Occipital lobe (tissue), 2 donors: ENCODE data around the gene PLK2. TPM values are rescaled to one million over a fixed set of nuclear protein-coding genes. Genes with fewer than 3 reads are reported as not detected.

ENCODE experiments used
- DNase-seq: peaks from one replicate; lab custom pipeline; 2025; lab: John Stamatoyannopoulos, UW
- total RNA-seq: library from RNA; depleted of rRNA; stranded (reverse); fragments of >200 nt; gene quantifications from one replicate; pipeline ENCODE4 v1.2.3, GENCODE V29; 2014

PLK2 gene
- total RNA-seq, 1 donor from 2014 or later = 448 TPM

- no peak for DNase-seq
Observed at GRCh38 chr5:58481066-58481676, 21.3 kb upstream of the PLK2 start.

GRCh38 chr5:58477760-58478376 lies 18.0 kb upstream of the PLK2 start:
- no peak for DNase-seq

GRCh38 chr5:58475404-58475803 lies 15.5 kb upstream of the PLK2 start:
- no peak for DNase-seq

- no peak for DNase-seq
Observed at GRCh38 chr5:58469896-58470295, 10.0 kb upstream of the PLK2 start.

- DNase-seq = no peak
Observed at GRCh38 chr5:58466939-58467338, 7.1 kb upstream of the PLK2 start.

- DNase-seq = no peak
Observed at GRCh38 chr5:58462623-58463230, 2.8 kb upstream of the PLK2 start.

- DNase-seq = no peak
Observed at GRCh38 chr5:58462154-58462553, 2.3 kb upstream of the PLK2 start.

- DNase-seq = peak; percentile 75
Observed at GRCh38 chr5:58460732-58461286, 923 bp upstream of the PLK2 start.

GRCh38 chr5:58459146-58460001 lies 512 bp downstream of the PLK2 start:
- no peak for DNase-seq

- no peak for DNase-seq
Observed at GRCh38 chr5:58458743-58459145, 1.1 kb downstream of the PLK2 start.

- DNase-seq = no peak
Observed at GRCh38 chr5:58458141-58458742, 1.6 kb downstream of the PLK2 start.

- DNase-seq = no peak
Observed at GRCh38 chr5:58457050-58457449, 2.8 kb downstream of the PLK2 start.

- no peak for DNase-seq
Observed at GRCh38 chr5:58456486-58456885, 3.4 kb downstream of the PLK2 start.

- peak; percentile 21 for DNase-seq
Observed at GRCh38 chr5:58456026-58456425, 3.9 kb downstream of the PLK2 start.

- no peak for DNase-seq
Observed at GRCh38 chr5:58455480-58455879, 4.4 kb downstream of the PLK2 start.

GRCh38 chr5:58455066-58455465 lies 4.8 kb downstream of the PLK2 start:
- no peak for DNase-seq

- DNase-seq = no peak
Observed at GRCh38 chr5:58454025-58454424, 5.9 kb downstream of the PLK2 start.

- DNase-seq = no peak
Observed at GRCh38 chr5:58453306-58453705, 6.6 kb downstream of the PLK2 start.

GRCh38 chr5:58452566-58453258 lies 7.2 kb downstream of the PLK2 start:
- no peak for DNase-seq

GRCh38 chr5:58451732-58452565 lies 7.9 kb downstream of the PLK2 start:
- DNase-seq = no peak
